Brain pericyte (primary cell): Measurements from ENCODE around the gene DRAP1.
"Not testable (repeated sequence)": the region's sequence is repeated elsewhere in the genome, so short reads cannot be mapped to it uniquely, and the experiment has no call there.

Experiments used
- DNase-seq: peaks from one replicate; pipeline ENCODE4 v3.0.0-alpha.2; 2012; ENCODE audit warnings: low read depth, low spot score

The DRAP1 gene

GRCh38 chr11:65931773-65932557 lies 12.7 kb downstream of the DRAP1 start:
- no peak for DNase-seq

GRCh38 chr11:65932558-65932919 lies 13.3 kb downstream of the DRAP1 start:
- no peak for DNase-seq

- no peak for DNase-seq
These were observed 14.8 kb downstream of the DRAP1 start for GRCh38 chr11:65934014-65934413.

GRCh38 chr11:65937766-65938165 lies 18.5 kb downstream of the DRAP1 start:
- DNase-seq: no peak

- DNase-seq: no peak
These were observed 22.6 kb downstream of the DRAP1 start for GRCh38 chr11:65941720-65942310.

- DNase-seq: no peak
These were observed 23.3 kb downstream of the DRAP1 start for GRCh38 chr11:65942531-65942930.

GRCh38 chr11:65944191-65944590 lies 25.0 kb downstream of the DRAP1 start:
- DNase-seq: no peak

- DNase-seq: no peak
These were observed 25.5 kb downstream of the DRAP1 start for GRCh38 chr11:65944767-65945166.

- DNase-seq: no peak
These were observed 26.2 kb downstream of the DRAP1 start, which contains the start of gene TSGA10IP for GRCh38 chr11:65945430-65945911. Gene TSGA10IP, plus strand, starts transcription at chr11:65945480. Its CDS starts 196 bp downstream, at chr11:65945676.

GRCh38 chr11:65945941-65946558 lies 26.8 kb downstream of the DRAP1 start:
- no peak for DNase-seq

- no peak for DNase-seq
These were observed 27.4 kb downstream of the DRAP1 start for GRCh38 chr11:65946655-65947054.

- DNase-seq: no peak
These were observed 27.9 kb downstream of the DRAP1 start for GRCh38 chr11:65947133-65947532.

GRCh38 chr11:65947603-65948125 lies 28.4 kb downstream of the DRAP1 start:
- no peak for DNase-seq

- DNase-seq: not testable (repeated sequence)
These were observed 31.5 kb downstream of the DRAP1 start for GRCh38 chr11:65950711-65951110.

GRCh38 chr11:65951641-65952040 lies 32.4 kb downstream of the DRAP1 start:
- not testable (repeated sequence) for DNase-seq

GRCh38 chr11:65952052-65952521 lies 32.9 kb downstream of the DRAP1 start:
- DNase-seq: no peak

- no peak for DNase-seq
These were observed 34.2 kb downstream of the DRAP1 start for GRCh38 chr11:65953471-65953870.

- no peak for DNase-seq
These were observed 35.5 kb downstream of the DRAP1 start for GRCh38 chr11:65954771-65955170.

GRCh38 chr11:65958291-65958690 lies 39.1 kb downstream of the DRAP1 start:
- no peak for DNase-seq

- DNase-seq: no peak
These were observed 39.7 kb downstream of the DRAP1 start for GRCh38 chr11:65958774-65959420.

- DNase-seq: no peak
These were observed 41.6 kb downstream of the DRAP1 start for GRCh38 chr11:65960824-65961266.
